Measurements from ENCODE around the gene EIF3F.

DNA sequence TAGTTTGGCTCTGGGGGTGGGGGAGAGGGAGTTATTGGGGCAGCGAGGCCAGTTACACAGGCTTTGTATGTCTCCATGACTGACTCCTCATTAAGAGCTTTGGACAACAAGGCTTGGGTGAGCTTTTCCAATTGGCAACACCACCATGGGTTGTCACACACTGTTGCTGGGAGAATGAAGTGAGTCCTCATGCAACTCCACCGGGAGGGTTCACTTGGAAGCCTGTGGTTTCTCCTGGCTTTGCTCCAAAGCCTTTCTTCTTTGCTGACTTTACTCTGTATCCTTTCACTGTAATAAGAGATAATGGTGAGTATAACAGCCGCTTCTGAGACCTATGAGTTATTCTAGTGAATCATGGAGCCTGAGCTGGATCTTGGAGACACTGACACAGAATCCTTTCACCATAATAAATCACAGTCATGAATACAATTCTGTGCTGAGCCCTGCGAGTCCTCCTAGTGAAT is 24.9 kb downstream of the EIF3F start:
- TF ChIP-seq CTCF (IDR thresholded peaks at IDR 0.05) (no peak), POLR2AphosphoS5 (IDR thresholded peaks at IDR 0.05) (no peak), EP300 (IDR thresholded peaks at IDR 0.05) (no peak)

Data from stomach (tissue), 4 donors.